ENCODE data around the gene PPM1J. TPM values are rescaled to one million over a fixed set of nuclear protein-coding genes. Genes with fewer than 3 reads are reported as not detected.
A peak's percentile ranks its signal among the peaks of the same experiment; 100 is the strongest.

PPM1J gene
- total RNA-seq, 1 experiment from 2014 or later, result 0.85 TPM

DNA sequence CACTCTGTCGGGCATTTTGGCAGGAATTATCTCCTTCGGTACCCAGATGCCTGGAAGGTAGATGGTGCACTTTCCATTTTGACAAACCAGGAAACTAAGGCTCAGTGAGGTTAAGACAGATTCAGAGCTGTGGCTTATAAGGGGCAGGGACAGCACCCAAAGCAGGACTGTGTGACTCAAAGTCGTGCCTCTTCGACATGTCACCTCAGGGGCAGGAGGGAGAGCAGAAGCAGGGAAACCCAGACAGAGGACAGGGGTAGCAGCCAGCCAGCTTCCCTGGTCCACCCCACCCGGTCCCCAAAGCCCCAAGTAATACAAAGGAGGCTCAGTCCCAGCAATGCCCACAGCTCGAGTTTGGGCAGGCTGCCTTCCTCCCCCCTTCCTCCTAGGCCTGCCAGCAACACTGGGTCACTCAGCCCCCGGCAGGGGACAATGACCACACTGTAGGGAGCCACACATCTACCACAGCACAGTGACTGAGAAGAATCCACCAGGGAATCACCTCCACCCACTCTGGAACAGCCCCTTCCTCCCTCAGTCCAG lies 10.7 kb downstream of the PPM1J start:
- Histone ChIP-seq H3K36me3 (peaks cover 20% of the 10 kb centered on the region), H3K9me3 (replicated peaks) (no peaks in the 10 kb centered on the region), H3K27me3 (no peaks in the 10 kb centered on the region), H3K4me1 (peaks cover 31% of the 10 kb centered on the region), H3K27ac (peak overlapping the region; percentile 27; the same call in 1 of the 2 replicates), H3K4me3 (peak overlapping the region; percentile 91)
- DNase-seq, result no peak

DNA sequence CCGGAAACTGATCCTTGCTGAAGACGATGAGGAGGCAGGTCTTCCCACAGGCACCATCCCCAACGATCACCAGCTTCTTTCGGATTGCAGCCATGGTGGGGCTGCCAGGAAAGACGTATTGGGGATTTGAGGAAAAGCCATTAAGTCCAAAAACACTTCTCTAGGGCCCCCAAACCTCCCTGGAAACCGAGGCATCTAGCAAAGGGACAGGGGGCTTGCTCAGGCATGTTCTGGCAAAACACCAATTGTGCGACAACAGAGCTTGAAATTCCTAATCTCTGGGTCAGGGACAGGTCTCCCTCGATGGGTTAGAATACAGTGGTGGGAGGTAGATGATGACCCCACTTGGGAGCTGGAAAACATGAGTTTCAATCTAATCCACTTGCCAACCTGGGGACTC lies 11.4 kb downstream of the PPM1J start:
- Histone ChIP-seq H3K4me1 (peaks cover 31% of the 10 kb centered on the region), H3K27me3 (no peaks in the 10 kb centered on the region), H3K36me3 (peaks cover 26% of the 10 kb centered on the region), H3K4me3 (no peak overlapping the region), H3K9me3 (replicated peaks) (no peaks in the 10 kb centered on the region), H3K27ac (no peak overlapping the region)
- no peak for DNase-seq

DNA sequence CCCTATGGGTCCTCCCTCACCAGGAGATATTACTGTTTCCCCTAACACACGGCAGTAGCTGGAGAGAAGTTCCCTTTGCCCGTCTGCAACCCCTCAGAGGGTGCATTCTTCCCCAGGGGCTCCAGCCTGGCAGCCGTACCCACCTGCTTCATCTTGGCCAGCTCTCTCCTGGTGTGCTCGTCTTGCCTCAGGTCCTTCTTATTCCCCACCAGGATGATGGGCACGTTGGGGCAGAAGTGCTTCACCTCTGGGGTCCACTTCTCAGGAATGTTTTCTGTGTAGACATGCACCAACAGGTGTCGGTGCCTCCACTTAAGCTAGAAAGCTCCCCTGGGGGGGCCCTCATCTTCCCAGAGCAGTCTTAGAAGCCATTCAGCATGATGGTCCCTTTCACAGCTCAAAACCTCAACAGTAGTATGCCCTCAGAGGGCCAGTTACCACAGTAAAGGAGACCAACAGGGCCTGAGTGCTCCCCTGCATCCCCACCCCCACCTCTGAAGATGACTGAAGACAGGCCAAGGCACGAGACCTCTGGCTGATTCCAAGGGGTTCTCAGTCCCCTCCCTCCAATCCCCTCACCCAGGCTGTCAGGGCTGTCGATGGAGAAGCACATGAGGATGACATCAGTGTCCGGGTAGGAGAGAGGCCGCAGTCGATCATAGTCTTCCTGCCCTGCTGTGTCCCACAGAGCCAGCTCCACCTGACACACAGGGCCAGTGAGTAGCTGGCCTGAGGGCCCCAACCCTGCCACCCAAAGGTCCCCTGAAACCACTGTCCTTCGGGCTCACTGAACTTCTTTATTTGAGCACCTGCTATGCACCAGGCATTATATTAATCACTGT lies 12.5 kb downstream of the PPM1J start:
- DNase-seq, result peak in 1 of 2 experiments; percentile 30
- Histone ChIP-seq H3K36me3 (peaks cover 29% of the 10 kb centered on the region), H3K27ac (no peak overlapping the region), H3K27me3 (no peaks in the 10 kb centered on the region), H3K4me1 (peaks cover 31% of the 10 kb centered on the region), H3K4me3 (no peak overlapping the region), H3K9me3 (replicated peaks) (no peaks in the 10 kb centered on the region)

DNA sequence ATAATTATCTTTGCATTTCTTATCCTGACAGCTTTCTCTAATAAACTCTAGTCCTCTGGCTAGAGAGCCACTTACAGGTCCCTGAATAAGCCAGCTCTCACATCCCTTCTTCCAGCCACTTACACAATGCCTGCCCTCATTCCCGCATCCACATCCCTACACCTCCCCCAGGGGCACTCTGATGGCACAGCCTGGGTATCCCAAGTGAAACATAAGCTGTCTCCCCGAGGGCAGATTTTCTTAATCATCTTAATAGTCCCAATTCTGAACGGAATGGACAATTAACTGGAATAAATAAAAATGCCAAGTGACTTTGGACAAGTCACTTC lies 13.1 kb downstream of the PPM1J start:
- H3K36me3 ChIP-seq, result peaks cover 33% of the 10 kb centered on the region
- peaks cover 31% of the 10 kb centered on the region for H3K4me1 ChIP-seq
- H3K4me3 ChIP-seq, result no peak overlapping the region
- H3K27me3 ChIP-seq, result no peaks in the 10 kb centered on the region
- H3K27ac ChIP-seq, result no peak overlapping the region
- no peak for DNase-seq
- no peaks in the 10 kb centered on the region for H3K9me3 ChIP-seq (replicated peaks)

DNA sequence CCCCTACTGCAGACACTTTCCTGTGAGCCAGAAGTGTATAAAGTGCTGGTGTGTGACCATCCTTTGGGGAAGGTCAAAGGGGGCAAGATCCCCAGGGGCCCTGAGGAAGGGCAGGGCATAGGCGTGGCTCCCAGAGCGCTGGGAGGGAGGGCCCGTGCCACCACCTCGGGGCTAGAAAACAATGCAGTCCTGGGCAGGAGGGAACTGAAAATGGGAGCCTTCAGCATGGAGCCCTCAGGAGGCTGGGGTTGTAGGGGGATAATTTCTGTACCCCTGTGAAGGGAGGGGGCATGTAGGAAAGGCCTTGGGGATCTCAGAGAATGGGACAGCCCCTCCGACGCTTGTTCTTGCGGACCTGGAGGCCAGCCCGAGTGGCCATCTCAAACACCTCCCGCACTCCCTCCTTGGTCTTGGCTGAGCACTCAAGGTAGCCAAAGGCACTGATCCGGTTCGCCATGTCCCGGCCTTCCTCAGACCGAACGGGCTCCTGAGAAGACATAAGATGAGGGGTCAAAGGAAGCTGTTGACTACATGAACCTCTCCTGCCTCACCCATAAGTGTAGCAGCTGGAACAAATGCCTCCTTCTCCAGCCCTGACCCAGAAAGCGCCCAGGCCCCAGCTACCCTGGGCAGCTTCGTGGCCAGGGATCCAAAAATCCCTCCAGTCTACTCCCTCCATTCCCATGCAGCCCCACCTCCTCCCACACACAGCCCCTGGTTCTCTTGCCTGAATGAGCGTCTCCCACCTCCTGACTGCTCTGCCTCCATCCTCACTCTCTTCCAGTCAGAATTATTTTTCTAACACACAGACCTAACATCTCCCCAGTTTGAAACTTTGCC lies 13.7 kb downstream of the PPM1J start:
- no peak for DNase-seq
- H3K4me1 ChIP-seq, result peaks cover 31% of the 10 kb centered on the region
- H3K4me3 ChIP-seq, result no peak overlapping the region
- H3K36me3 ChIP-seq, result peaks cover 39% of the 10 kb centered on the region
- H3K27ac ChIP-seq, result peak overlapping the region; percentile 36; the same call in 1 of the 2 replicates
- no peaks in the 10 kb centered on the region for H3K9me3 ChIP-seq (replicated peaks)
- H3K27me3 ChIP-seq, result no peaks in the 10 kb centered on the region

DNA sequence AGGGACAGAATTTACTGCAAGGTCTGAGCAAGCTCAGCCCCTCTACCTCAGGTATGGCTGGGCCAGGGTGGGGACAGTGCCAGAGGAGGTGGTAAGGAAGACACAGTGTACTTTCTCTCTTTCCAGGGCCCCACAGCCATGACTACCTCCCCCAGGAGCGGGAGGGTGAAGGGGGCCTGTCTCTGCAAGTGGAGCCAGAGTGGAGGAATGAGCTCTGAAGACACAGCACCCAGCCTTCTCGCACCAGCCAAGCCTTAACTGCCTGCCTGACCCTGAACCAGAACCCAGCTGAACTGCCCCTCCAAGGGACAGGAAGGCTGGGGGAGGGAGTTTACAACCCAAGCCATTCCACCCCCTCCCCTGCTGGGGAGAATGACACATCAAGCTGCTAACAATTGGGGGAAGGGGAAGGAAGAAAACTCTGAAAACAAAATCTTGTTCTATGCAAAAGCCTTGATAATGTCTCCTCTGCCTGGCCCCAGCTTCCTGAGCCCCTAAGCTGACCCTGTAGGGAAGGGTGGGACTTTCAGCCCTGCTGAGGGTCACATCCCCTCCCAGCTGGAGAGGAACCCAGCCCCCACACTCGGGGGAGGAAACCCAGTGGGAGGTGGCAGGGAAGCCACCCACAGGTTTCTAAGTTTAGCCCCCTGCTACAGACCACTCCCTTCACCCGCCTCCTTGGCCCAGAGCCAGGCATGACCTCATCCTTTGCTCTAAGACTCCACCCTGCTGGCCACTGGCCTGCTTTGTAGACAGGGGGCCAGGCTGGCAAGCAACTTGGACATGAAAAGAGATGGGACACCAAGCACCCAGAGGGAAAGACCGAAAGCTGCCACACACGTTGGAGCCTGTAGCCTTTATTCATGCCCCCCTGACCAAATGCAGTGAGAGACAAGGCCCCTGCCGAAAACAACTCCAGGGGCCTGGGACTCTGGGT lies 14.6 kb downstream of the PPM1J start:
- peak; percentile 96 to 97 for DNase-seq
- Histone ChIP-seq H3K27ac (peak overlapping the region; percentile 36; the same call in 1 of the 2 replicates), H3K27me3 (no peaks in the 10 kb centered on the region), H3K4me3 (no peak overlapping the region), H3K9me3 (replicated peaks) (no peaks in the 10 kb centered on the region), H3K36me3 (peaks cover 42% of the 10 kb centered on the region), H3K4me1 (peaks cover 28% of the 10 kb centered on the region)

DNA sequence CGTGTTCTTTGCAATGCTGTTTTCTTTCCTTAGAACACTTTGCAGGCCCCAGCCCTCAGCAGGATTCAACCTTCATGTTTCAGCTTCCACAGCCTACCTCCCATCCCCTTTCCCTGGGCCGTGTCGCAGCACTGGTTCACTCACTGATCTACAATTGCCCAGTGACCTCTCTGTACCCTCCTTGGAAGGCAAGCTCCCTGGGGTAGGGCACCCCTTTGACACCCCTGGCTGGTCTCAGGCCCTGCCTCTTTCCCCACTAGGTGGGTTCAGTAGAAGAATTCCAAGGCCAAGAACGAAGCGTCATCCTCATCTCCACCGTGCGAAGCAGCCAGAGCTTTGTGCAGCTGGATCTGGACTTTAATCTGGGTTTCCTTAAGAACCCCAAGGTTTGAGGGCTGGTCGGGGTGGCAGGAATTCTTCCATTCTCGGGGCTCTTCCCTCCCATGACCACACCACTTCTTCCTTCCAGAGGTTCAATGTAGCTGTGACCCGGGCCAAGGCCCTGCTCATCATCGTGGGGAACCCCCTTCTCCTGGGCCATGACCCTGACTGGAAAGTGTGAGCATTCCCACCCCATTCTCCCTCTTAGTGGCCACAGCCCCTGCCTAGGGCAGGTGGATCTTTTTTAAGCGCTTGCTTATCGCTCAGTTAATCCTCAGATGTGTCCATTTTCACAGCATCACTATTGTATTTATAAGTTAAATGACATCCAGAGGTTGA lies 15.5 kb downstream of the PPM1J start:
- Histone ChIP-seq H3K4me1 (peaks cover 24% of the 10 kb centered on the region), H3K36me3 (peaks cover 44% of the 10 kb centered on the region), H3K9me3 (replicated peaks) (no peaks in the 10 kb centered on the region), H3K27ac (no peak overlapping the region), H3K4me3 (no peak overlapping the region), H3K27me3 (no peaks in the 10 kb centered on the region)
- DNase-seq, result no peak

DNA sequence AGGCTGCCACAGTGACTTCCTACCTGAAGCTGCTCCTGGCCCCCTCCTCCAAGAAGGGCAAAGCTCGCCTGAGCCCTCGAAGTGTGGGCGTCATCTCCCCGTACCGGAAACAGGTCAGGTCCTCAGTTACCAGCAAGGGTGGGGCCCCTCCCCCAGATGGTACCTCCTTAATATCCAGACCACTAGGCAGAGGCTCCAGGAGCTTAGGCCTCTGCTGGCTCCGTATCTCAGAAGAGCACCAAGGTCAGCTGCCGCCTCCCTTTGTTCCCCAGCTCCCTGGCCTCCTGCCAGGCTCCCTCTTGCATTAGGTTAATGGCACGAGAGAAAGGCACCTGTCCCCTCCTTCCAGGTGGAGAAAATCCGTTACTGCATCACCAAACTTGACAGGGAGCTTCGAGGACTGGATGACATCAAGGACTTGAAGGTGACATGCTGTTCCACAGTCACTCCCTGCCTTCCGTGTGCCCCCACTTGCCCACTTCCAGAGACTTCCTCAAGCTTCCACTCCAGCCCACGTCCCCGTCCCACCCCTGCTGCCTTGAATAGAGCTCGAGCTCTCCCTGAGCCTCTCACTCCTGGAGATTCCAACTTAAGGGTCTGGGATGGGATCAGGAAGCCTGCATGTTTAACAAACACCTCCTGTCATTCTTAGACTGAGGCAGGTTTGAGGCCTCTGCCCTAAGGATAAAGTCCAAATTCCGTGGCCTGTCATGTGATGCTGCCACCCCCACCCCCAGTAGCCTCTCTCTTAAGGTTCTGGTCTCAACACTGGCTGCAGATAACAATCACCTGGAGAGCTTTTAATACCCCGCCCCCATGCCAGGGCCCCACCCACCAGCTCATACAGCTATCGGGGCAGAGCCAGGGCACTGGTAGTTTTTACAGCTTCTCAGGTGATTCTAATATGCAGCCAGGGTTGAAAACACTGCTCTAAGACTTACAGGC lies 16.5 kb downstream of the PPM1J start:
- Histone ChIP-seq H3K36me3 (peaks cover 52% of the 10 kb centered on the region), H3K27me3 (no peaks in the 10 kb centered on the region), H3K4me3 (no peak overlapping the region), H3K4me1 (peaks cover 19% of the 10 kb centered on the region), H3K9me3 (replicated peaks) (no peaks in the 10 kb centered on the region), H3K27ac (no peak overlapping the region)
- peak in 1 of 2 experiments; percentile 27 for DNase-seq

DNA sequence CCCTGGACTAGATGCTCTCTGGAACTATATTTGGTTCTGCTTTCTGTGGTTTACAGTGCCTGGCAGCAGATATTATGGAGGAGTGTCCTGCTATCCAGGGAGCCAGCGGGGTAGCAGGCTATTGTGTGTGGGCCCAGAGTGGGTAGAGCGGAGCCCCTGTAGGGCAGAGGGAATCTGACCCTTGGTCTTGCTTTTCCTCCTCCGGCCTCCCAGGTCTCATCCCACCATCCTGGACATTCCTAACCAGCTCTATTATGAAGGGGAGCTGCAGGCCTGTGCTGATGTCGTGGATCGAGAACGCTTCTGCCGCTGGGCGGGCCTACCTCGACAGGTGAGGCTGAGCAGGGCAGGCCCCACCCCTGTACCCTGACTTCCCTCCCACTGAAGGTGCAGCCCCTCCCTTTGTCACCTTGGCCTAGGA lies 17.3 kb downstream of the PPM1J start:
- H3K27ac ChIP-seq, result no peak overlapping the region
- no peaks in the 10 kb centered on the region for H3K27me3 ChIP-seq
- no peak overlapping the region for H3K4me3 ChIP-seq
- DNase-seq, result no peak
- peaks cover 58% of the 10 kb centered on the region for H3K36me3 ChIP-seq
- H3K4me1 ChIP-seq, result peaks cover 16% of the 10 kb centered on the region
- no peaks in the 10 kb centered on the region for H3K9me3 ChIP-seq (replicated peaks)

DNA sequence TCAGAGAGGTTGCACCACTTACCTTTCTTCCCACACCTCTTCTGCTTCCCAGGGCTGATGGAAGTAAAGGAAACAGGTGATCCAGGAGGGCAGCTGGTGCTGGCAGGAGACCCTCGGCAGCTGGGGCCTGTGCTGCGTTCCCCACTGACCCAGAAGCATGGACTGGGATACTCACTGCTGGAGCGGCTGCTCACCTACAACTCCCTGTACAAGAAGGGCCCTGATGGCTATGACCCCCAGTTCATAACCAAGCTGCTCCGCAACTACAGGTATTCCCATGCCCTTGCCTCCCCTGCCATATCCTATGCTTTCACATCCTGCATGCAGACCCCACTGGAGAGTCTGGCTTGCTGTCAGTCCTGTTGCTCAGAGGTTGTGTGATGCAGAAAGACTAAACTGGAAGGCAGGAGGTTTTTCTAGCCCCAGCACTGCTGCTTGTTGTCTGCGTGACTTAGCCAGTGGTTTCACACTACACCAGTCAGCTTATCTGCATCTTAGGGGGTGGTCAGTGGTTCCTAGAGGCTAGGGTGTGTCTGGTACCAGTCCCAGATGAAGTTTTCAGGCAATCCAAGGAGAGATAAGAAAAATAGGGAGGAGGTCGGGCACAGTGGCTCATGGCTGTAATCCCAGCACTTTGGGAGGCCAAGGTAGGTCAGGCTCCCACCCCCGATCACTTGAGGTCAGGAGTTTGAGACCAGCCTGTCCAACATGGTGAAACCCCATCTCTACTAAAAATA lies 18.4 kb downstream of the PPM1J start:
- Histone ChIP-seq H3K9me3 (replicated peaks) (no peaks in the 10 kb centered on the region), H3K36me3 (peaks cover 63% of the 10 kb centered on the region), H3K4me3 (no peak overlapping the region), H3K27me3 (no peaks in the 10 kb centered on the region), H3K27ac (no peak overlapping the region), H3K4me1 (peaks cover 14% of the 10 kb centered on the region)
- no peak for DNase-seq

DNA sequence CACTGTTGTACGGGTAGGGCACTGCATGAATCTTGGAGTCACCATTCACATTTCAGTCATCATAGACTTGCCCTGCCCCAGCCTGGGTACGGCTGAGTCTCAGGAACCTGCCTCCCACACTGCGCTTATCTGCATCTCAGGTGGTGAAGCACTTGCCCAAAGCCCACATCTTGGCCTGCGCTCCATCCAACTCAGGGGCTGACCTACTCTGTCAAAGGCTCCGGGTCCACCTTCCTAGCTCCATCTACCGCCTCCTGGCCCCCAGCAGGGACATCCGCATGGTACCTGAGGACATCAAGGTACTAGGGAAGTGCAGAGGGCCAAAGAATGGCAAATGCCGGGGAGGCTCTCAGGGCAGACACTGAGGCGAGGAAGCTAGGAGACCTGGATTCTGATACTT lies 19.9 kb downstream of the PPM1J start:
- Histone ChIP-seq H3K27me3 (no peaks in the 10 kb centered on the region), H3K36me3 (peaks cover 57% of the 10 kb centered on the region), H3K27ac (no peak overlapping the region), H3K9me3 (replicated peaks) (no peaks in the 10 kb centered on the region), H3K4me3 (no peak overlapping the region), H3K4me1 (peaks cover 2% of the 10 kb centered on the region; the same call in 1 of the 2 replicates)
- DNase-seq, result no peak

DNA sequence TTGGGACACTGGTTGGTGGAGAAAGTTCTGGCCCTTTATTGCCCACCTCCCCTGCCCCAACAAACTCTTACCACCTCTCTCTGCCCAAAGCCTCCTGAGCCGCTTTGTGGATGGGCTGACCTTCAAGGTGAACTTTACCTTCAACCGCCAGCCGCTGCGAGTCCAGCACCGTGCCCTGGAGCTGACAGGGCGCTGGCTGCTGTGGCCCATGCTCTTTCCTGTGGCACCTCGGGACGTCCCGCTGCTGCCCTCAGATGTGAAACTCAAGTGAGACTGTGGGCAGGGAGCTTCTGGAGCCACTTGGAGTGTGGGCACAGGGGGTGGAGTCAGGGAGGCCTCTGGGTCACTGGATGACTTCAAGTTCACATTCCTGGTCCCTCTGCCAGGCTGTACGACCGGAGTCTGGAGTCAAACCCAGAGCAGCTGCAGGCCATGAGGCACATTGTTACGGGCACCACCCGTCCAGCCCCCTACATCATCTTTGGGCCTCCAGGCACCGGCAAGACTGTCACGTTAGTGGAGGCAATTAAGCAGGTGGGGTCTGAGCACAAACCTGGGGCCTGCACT lies 20.7 kb downstream of the PPM1J start:
- Histone ChIP-seq H3K9me3 (replicated peaks) (no peaks in the 10 kb centered on the region), H3K27me3 (no peaks in the 10 kb centered on the region), H3K4me1 (peaks cover 2% of the 10 kb centered on the region), H3K27ac (no peak overlapping the region), H3K36me3 (peaks cover 55% of the 10 kb centered on the region), H3K4me3 (no peak overlapping the region)
- DNase-seq, result no peak

Measured in SJCRH30 (cell line).